Measurements from ENCODE around the gene RNU6-1. TPM values are rescaled to one million over a fixed set of nuclear protein-coding genes. Genes with fewer than 3 reads are reported as not detected.

RNU6-1 gene
- polyA plus RNA-seq, 1 experiment: not detected

- ChIA-PET CTCF (no interaction called here), POLR2A (no interaction called here)
- H3K27me3 ChIP-seq (ENCODE audit: control insufficient read depth, insufficient read depth, low read length): no peaks in the 10 kb centered on the region
- no peak overlapping the region for H3K4me3 ChIP-seq (ENCODE audit: low read depth, low read length)
- no peak overlapping the region for H3K27ac ChIP-seq (ENCODE audit: low read depth, low read length)
- DNase-seq (ENCODE audit: low read depth, low spot score): no peak
- no peaks in the 10 kb centered on the region; the same call in 1 of the 2 replicates for H3K9me3 ChIP-seq (ENCODE audit: control insufficient read depth, insufficient read depth, low read length)
- no peak for TF ChIP-seq CTCF (IDR thresholded peaks at IDR 0.05; ENCODE audit: low read depth, low read length)
These were observed 40.9 kb upstream of the RNU6-1 start for GRCh38 chr15:67880651-67881182.

- H3K27ac ChIP-seq (ENCODE audit: low read depth, low read length): no peak overlapping the region
- DNase-seq (ENCODE audit: low read depth, low spot score): no peak
- H3K9me3 ChIP-seq (ENCODE audit: control insufficient read depth, insufficient read depth, low read length): no peaks in the 10 kb centered on the region
- no peak for TF ChIP-seq CTCF (IDR thresholded peaks at IDR 0.05; ENCODE audit: low read depth, low read length)
- ChIA-PET POLR2A (no interaction called here), CTCF (no interaction called here)
- H3K4me3 ChIP-seq (ENCODE audit: low read depth, low read length): no peak overlapping the region
- no peaks in the 10 kb centered on the region for H3K27me3 ChIP-seq (ENCODE audit: control insufficient read depth, insufficient read depth, low read length)
These were observed 39.7 kb upstream of the RNU6-1 start for GRCh38 chr15:67879440-67880129.

GRCh38 chr15:67878712-67879206 is 38.9 kb upstream of the RNU6-1 start:
- Histone ChIP-seq H3K4me3 (ENCODE audit: low read depth, low read length) (no peak overlapping the region), H3K27me3 (ENCODE audit: control insufficient read depth, insufficient read depth, low read length) (no peaks in the 10 kb centered on the region), H3K9me3 (ENCODE audit: control insufficient read depth, insufficient read depth, low read length) (no peaks in the 10 kb centered on the region; the same call in 1 of the 2 replicates), H3K27ac (ENCODE audit: low read depth, low read length) (no peak overlapping the region)
- ChIA-PET CTCF (no interaction called here), POLR2A (no interaction called here)
- DNase-seq (ENCODE audit: low read depth, low spot score): no peak
- no peak for TF ChIP-seq CTCF (IDR thresholded peaks at IDR 0.05; ENCODE audit: low read depth, low read length)

- TF ChIP-seq CTCF (IDR thresholded peaks at IDR 0.05; ENCODE audit: low read depth, low read length): no peak
- peaks cover 4% of the 10 kb centered on the region for H3K27me3 ChIP-seq (ENCODE audit: control insufficient read depth, insufficient read depth, low read length)
- H3K9me3 ChIP-seq (ENCODE audit: control insufficient read depth, insufficient read depth, low read length): peaks cover 3% of the 10 kb centered on the region; the same call in 1 of the 2 replicates
- ChIA-PET CTCF (interaction anchor here (0.8 kb wide), 1 partner anchor 11 kb away, joined by 3 read pairs; no protein-coding TSS in a partner anchor), POLR2A (no interaction called here)
- no peak for DNase-seq (ENCODE audit: low read depth, low spot score)
- H3K4me3 ChIP-seq (ENCODE audit: low read depth, low read length): no peak overlapping the region
- no peak overlapping the region for H3K27ac ChIP-seq (ENCODE audit: low read depth, low read length)
These were observed 33.9 kb upstream of the RNU6-1 start for GRCh38 chr15:67873777-67874176.

- no peak overlapping the region for H3K27ac ChIP-seq (ENCODE audit: low read depth, low read length)
- CTCF ChIA-PET: no interaction called here
- H3K27me3 ChIP-seq (ENCODE audit: control insufficient read depth, insufficient read depth, low read length): peaks cover 4% of the 10 kb centered on the region
- no peak overlapping the region for H3K4me3 ChIP-seq (ENCODE audit: low read depth, low read length)
- POLR2A ChIA-PET: no interaction called here
- TF ChIP-seq CTCF (IDR thresholded peaks at IDR 0.05; ENCODE audit: low read depth, low read length): no peak
- H3K9me3 ChIP-seq (ENCODE audit: control insufficient read depth, insufficient read depth, low read length): peaks cover 3% of the 10 kb centered on the region; the same call in 1 of the 2 replicates
- no peak for DNase-seq (ENCODE audit: low read depth, low spot score)
These were observed 31.1 kb upstream of the RNU6-1 start for GRCh38 chr15:67870868-67871408.

All from AG04450 (cell line).